Keratinocyte (primary cell): ENCODE results near the gene SMPD3. TPM values are rescaled to one million over a fixed set of nuclear protein-coding genes. Genes with fewer than 3 reads are reported as not detected.

Source experiments
- DNase-seq: peaks from one replicate; pipeline ENCODE4 v3.0.0-alpha.2; 2011; ENCODE audit warnings: low read depth, missing footprints, low spot score
- FAIRE-seq: peaks from 2 replicates; lab custom pipeline; 2011; peaks lifted over from hg19 to GRCh38; lab: Jason Lieb, UNC
- H2AFZ ChIP-seq: 2 replicates; pipeline ENCODE4 v1.6.0; 2012; ENCODE audit warnings: low read length, control low read depth, inconsistent platforms; ENCODE audit not compliant: control insufficient read depth
- H3K27ac ChIP-seq: 2 replicates; pipeline ENCODE4 v1.5.1; 2011; ENCODE audit warnings: low read length; ENCODE audit not compliant: control insufficient read depth, insufficient read depth
- H3K27me3 ChIP-seq: 3 replicates; pipeline ENCODE4 v1.6.0; 2011; ENCODE audit warnings: low read length; ENCODE audit not compliant: control insufficient read depth, insufficient read depth; ENCODE audit errors: extremely low read depth
- H3K36me3 ChIP-seq, 2 experiments: 2 replicates in 1 of 2; 3 replicates in 1 of 2; pipeline ENCODE4 v1.5.1; 2011; ENCODE audit warnings: low read length in 2 of 2, mild to moderate bottlenecking in 1 of 2; ENCODE audit not compliant: control insufficient read depth in 2 of 2, insufficient read depth in 2 of 2; ENCODE audit errors: extremely low read depth in 1 of 2
- H3K4me1 ChIP-seq: 3 replicates; pipeline ENCODE4 v1.5.1; 2011; ENCODE audit warnings: low read length; ENCODE audit not compliant: control insufficient read depth, insufficient read depth; ENCODE audit errors: extremely low read depth
- H3K4me2 ChIP-seq: 3 replicates; pipeline ENCODE4 v1.6.0; 2011; ENCODE audit warnings: low read depth, low read length; ENCODE audit not compliant: control insufficient read depth, insufficient read depth; ENCODE audit errors: extremely low read depth
- H3K4me3 ChIP-seq, 3 experiments: fragments of 200-600 bp in 1 of 3; sonication (generic) in 1 of 3; 2 replicates in 2 of 3; 3 replicates in 1 of 3; pipeline ENCODE4 v1.5.1; 2011 to 2016; ENCODE audit warnings: low read length in 3 of 3, mild to moderate bottlenecking in 3 of 3, control low read depth in 2 of 3, inconsistent platforms in 1 of 3, low read depth in 1 of 3, mixed read lengths in 1 of 3, mixed run types in 1 of 3, moderate library complexity in 1 of 3; ENCODE audit not compliant: control insufficient read depth in 2 of 3, insufficient read depth in 2 of 3; ENCODE audit errors: extremely low read depth in 1 of 3
- H3K79me2 ChIP-seq: 2 replicates; pipeline ENCODE4 v1.6.0; 2012; ENCODE audit warnings: low read length; ENCODE audit not compliant: control insufficient read depth, insufficient read depth
- H3K9ac ChIP-seq: 3 replicates; pipeline ENCODE4 v1.6.0; 2011; ENCODE audit warnings: low read length; ENCODE audit not compliant: control insufficient read depth, insufficient read depth; ENCODE audit errors: extremely low read depth
- H3K9me1 ChIP-seq: 3 replicates; pipeline ENCODE4 v1.6.0; 2011; ENCODE audit warnings: low read length; ENCODE audit not compliant: control insufficient read depth, insufficient read depth; ENCODE audit errors: extremely low read depth
- H3K9me3 ChIP-seq: 2 replicates; pipeline ENCODE4 v1.5.1; 2012; ENCODE audit warnings: low read depth, low read length; ENCODE audit not compliant: control insufficient read depth
- H4K20me1 ChIP-seq: 3 replicates; pipeline ENCODE4 v1.6.0; 2011; ENCODE audit warnings: low read length; ENCODE audit not compliant: control insufficient read depth, insufficient read depth; ENCODE audit errors: extremely low read depth
- CTCF ChIP-seq, 3 experiments: IDR thresholded peaks in 1 of 3; conservative IDR thresholded peaks in 1 of 3; optimal IDR thresholded peaks in 1 of 3; 2 replicates in 2 of 3; 3 replicates in 1 of 3; pipeline versions ENCODE3 to v1.5.1; 2011; ENCODE audit warnings: low read length in 3 of 3, mild to moderate bottlenecking in 3 of 3, moderate library complexity in 2 of 3, control low read depth in 1 of 3, inconsistent platforms in 1 of 3; ENCODE audit not compliant: insufficient read depth in 2 of 3; ENCODE audit errors: extremely low read depth in 1 of 3
- EZH2 ChIP-seq: IDR thresholded peaks from one replicate; pipeline ENCODE4 v1.6.1; 2012; ENCODE audit warnings: inconsistent platforms, mild to moderate bottlenecking, low read length, moderate library complexity
- dilution Hi-C: fragments of 300-500 bp; cut with MboI; formaldehyde crosslinking; loops from one replicate; pipeline ENCODE4 v1.7.0; 2020; ENCODE audit warnings: low sequenced_read_pairs; ENCODE audit not compliant: extremely low pct_ligation_motif_present
- polyA plus RNA-seq, 5 experiments: library from polyadenylated mRNA; depleted of rRNA in 3 of 5; stranded (reverse) in 3 of 5; stranded (forward) in 1 of 5; unstranded in 1 of 5; fragments of >200 nt; gene quantifications; 1 replicate in 1 of 5; 2 replicates in 3 of 5; 3 replicates in 1 of 5; pipeline versions ENCODE4 v1.2.1 to v1.2.3, GENCODE V29; 2011 to 2012; ENCODE audit warnings: missing spikeins in 2 of 5, low read depth in 1 of 5, low replicate concordance in 1 of 5

Gene SMPD3
- polyA plus RNA-seq, 1 donor (not counting 4 experiments of a cell fraction or from before 2014, with no cell fraction given) = 0.34 TPM

- H3K4me1 ChIP-seq = peaks cover 5% of the 10 kb centered on the region
- no peak for DNase-seq
- H3K4me2 ChIP-seq = no peak overlapping the region
- no peaks in the 10 kb centered on the region for H3K9me1 ChIP-seq
- dilution Hi-C loops = no loop called here
- H4K20me1 ChIP-seq = no peaks in the 10 kb centered on the region
- no peak for FAIRE-seq
- no peak overlapping the region for H3K4me3 ChIP-seq
- H3K27ac ChIP-seq = no peak overlapping the region
- H3K79me2 ChIP-seq = no peaks in the 10 kb centered on the region
- H3K9me3 ChIP-seq = no peaks in the 10 kb centered on the region
- no peak overlapping the region for H2AFZ ChIP-seq
- no peak overlapping the region for H3K9ac ChIP-seq
- H3K36me3 ChIP-seq = no peaks in the 10 kb centered on the region
- no peak for TF ChIP-seq EZH2
- peaks cover 7% of the 10 kb centered on the region for H3K27me3 ChIP-seq
These were observed 7.3 kb upstream of the SMPD3 start for GRCh38 chr16:68455631-68456030.

GRCh38 chr16:68454920-68455435 lies 6.7 kb upstream of the SMPD3 start:
- H3K36me3 ChIP-seq = no peaks in the 10 kb centered on the region
- dilution Hi-C loops = no loop called here

More at GRCh38 chr16:68454920-68455435, 6.7 kb upstream of the SMPD3 start:
- H3K79me2 ChIP-seq = no peaks in the 10 kb centered on the region
- H3K9me1 ChIP-seq = no peaks in the 10 kb centered on the region
- no peak overlapping the region for H3K9ac ChIP-seq
- no peak overlapping the region for H3K4me2 ChIP-seq
- no peak overlapping the region for H3K4me3 ChIP-seq
- H3K9me3 ChIP-seq = no peaks in the 10 kb centered on the region
- no peaks in the 10 kb centered on the region for H4K20me1 ChIP-seq
- TF ChIP-seq CTCF (optimal IDR thresholded peaks at IDR 0.05 in 1 of 3, IDR thresholded peaks at IDR 0.05 in 1 of 3, conservative IDR thresholded peaks at IDR 0.05 in 1 of 3; ENCODE audit: extremely low read depth in 1 of 3, insufficient read depth in 2 of 3, low read length in 3 of 3) (no peak), EZH2 (no peak)
- H2AFZ ChIP-seq = no peak overlapping the region
- DNase-seq (no peak), FAIRE-seq (no peak)
- peaks cover 7% of the 10 kb centered on the region for H3K27me3 ChIP-seq
- peaks cover 5% of the 10 kb centered on the region for H3K4me1 ChIP-seq
- no peak overlapping the region for H3K27ac ChIP-seq
